ENCODE measurements around the gene DNAH11.
"Not testable (repeated sequence)": the region's sequence is repeated elsewhere in the genome, so short reads cannot be mapped to it uniquely, and the experiment has no call there.

DNA sequence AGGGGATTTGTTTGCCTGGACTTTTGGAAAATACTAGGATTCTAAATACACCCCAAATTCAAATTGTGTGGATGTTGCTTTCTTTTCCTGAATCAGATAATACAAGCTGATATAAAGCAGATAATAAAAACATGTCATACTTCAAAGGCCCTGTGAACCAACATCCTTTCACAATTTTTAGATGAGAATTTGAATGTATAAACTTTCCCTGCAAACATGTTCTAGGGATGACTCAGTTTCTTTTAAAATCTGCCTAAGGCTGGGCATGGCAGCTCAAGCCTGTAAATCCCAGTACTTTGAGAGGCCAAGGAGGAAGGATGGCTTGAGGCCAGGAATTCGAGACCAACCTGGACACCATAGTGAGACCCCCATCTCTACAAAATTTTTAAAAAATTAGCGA is 340.7 kb downstream of the DNAH11 start:
- not testable (repeated sequence) for TF ChIP-seq POLR2AphosphoS5 (IDR thresholded peaks at IDR 0.05; ENCODE audit: insufficient read depth in 1 of 2, low read depth in 1 of 2); CTCF (IDR thresholded peaks at IDR 0.05); POLR2A (IDR thresholded peaks at IDR 0.05)

All from vagina (tissue), 2 donors.